Stimulated activated CD4-positive, alpha-beta T cell treated with anti-CD3 and anti-CD28 coated beads, TNF-alpha, amount 100 ng/mL, for 24 hours (primary cell): ENCODE data around the gene PPP1R37.
"Not testable (repeated sequence)": the region's sequence is repeated elsewhere in the genome, so short reads cannot be mapped to it uniquely, and the experiment has no call there.

Source experiments
- DNase-seq, 3 experiments: peaks; one replicate each; pipeline ENCODE4 v3.0.0-alpha.2; 2020; ENCODE audit warnings: low read depth in 3 of 3

The PPP1R37 gene

DNA sequence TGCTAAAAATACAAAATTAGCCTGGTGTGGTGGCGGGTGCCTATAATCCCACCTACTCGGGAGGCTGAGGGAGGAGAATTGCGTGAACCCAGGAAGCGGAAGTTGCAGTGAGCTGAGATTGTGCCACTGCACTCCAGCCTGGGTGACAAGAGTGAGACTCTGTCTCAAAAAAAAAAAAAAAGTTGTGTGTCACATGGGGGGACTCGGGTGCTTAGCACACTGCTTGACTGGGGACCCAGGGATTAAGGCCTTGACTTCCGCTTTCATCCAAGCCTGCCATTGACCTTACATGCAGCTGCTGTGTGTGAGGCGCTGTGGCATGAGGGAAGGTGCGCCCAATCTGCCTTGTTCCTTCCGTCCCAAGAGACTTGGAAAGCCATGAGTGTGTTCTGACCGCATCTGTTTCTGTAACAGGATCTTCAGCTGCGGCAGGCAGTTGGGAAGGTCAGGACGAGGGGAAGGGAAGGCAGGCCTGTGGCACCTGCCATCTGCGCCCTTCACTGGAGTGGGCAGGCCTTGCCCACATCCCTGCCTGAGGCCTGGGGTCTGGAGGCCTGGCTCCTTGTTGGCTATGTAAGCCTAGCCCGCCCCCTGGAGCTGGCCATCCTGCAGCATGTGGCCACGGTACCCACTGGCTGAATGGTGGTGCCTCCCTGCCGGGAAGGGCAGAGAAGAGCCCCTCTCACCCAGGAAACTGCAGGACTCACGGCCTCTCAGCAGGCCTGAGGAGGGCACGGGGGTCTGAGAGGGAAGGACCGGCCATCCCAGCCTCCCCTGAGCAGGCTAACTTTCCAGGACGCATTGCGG is 23.0 kb downstream of the PPP1R37 start:
- DNase-seq: no peak

DNA sequence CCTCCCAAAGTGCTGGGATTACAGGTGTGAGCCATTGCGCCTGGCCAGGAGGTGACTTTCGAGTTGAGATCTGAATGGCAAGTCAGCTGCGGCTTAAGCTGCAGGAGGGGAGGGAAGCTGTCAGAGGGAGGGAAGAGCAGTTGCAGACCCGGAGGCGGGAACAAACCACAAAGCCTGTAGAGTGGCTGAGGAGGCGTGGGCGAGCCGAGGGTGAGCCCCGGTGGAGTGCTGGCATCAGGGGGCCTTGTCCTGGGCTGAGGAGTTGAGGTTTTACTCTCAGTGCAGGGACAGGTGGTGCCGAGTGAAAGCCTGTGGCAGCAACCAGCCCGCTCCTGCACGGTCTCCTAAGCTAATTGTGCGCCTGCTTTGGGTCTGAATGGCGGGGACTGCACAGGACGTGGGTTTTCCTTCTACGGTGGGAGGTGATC is 24.2 kb downstream of the PPP1R37 start:
- peak; percentile 38 to 72 (median 41) for DNase-seq

DNA sequence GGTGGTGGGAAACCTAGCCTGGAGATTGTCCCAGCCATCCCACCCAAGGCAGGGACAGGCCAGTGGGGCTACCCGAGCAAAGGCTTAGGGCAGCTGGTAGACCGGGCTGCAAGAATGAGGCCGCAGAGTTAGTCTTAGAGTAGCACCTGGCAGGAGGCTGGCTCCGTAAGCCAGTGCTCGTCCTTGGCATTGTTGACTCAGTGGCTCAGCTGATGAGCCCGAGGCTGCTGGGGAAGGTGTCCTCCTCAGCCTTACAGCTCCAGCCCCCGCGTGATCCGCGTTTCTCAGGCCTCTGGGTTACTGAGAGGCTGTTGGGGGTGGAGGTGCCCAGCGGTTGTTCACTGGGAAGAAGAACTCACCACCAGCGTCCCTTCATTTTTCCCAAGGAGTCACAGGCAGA is 24.7 kb downstream of the PPP1R37 start:
- DNase-seq: no peak

DNA sequence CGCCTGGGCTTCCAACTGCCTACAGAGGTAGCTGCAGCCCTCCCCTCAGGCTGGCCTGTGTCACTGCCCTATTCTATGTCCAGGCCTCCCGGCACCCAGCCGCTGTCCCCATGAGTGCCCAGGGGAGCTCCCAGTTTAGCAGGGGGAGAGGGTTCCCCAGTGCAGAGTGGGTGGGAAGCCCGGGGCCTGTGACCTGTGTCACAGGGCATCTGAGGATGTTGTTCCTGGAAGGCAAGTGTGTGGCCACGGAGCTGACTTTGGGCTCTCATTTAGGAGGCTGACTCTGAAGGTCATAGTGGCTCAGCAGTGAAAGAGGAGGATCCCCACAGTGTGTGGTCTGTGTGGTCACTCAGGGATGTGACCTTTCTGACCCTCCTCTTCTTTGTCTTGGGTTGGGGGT is 25.1 kb downstream of the PPP1R37 start:
- no peak for DNase-seq

DNA sequence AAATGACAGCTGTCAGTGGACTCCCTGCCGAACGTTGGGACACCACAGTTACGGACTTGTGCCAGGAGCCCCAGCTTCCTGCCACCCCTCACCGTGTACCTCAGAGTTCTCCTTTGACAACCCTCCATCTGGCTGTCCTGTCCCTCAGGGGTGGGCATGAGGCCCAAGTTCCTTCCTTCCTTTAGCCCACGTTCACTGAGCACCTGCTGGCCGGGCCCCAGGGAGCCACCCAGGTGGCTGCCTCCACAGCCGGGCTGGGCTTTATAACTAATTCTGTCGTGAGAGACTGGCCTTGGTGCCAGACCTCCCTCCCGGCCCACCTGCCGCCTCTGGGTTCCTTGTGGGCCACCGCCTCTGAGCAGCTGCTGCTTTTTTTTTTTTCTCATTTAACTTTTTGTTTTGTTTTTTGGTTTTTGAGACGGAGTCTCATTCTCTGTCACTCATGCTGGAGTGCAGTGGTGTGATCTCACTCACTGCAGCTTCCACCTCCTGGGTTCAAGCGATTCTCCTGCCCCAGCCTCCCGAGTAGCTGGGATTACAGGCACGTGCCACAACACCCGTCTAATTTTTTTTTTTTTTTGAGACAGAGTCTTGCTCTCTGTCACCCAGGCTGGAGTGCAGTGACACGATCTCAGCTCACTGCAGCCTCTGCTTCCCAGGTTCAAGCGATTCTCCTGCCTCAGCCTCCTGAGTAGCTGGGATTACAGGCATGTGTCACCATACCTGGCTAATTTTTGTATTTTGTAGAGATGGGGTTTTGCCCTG is 25.8 kb downstream of the PPP1R37 start:
- not testable (repeated sequence) for DNase-seq

DNA sequence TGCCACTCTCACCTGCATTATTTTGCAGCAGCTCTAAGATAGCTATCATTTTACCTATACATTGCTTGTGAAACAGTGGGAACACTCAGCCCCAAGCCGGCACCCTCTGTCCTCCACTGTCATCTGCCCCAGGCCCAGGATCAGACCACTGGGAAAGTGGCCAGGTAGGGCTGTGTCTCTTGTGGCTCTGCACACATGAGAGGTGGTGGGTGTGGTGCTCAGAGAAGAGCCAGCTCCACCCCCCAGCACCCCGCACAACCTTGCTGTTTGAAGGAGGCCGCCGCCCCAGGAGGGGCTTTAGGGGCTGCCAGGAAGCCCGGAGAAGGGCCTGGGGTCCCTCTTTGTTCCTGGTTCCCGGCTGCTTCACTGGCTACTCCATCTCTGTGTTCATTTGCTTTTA is 26.6 kb downstream of the PPP1R37 start:
- no peak for DNase-seq

- DNase-seq: no peak
Measured at GRCh38 chr19:45121827-45122345, 28.9 kb downstream of the PPP1R37 start.

- DNase-seq: no peak
Measured at GRCh38 chr19:45122832-45123231, 29.9 kb downstream of the PPP1R37 start.

DNA sequence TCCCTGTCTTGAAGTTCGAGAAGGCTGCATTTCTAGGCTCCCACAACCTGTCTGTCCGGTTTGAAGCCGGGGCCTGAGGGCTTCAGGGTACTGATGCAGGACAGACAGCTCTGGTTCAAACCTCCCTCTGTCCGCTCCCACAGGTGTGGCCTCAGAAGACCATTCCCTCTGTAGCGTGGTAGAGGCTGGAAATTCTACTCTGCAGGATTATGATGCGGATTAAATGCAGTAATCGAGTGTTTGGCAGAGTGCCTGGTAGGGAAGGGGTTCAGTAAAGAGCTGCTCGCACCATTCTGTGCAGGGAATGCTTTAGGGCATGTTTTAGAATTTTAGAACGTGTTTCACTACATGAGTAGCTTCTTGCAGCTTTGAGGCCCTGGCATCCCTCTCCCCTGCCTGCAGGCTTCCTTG is 30.5 kb downstream of the PPP1R37 start:
- DNase-seq: no peak

DNA sequence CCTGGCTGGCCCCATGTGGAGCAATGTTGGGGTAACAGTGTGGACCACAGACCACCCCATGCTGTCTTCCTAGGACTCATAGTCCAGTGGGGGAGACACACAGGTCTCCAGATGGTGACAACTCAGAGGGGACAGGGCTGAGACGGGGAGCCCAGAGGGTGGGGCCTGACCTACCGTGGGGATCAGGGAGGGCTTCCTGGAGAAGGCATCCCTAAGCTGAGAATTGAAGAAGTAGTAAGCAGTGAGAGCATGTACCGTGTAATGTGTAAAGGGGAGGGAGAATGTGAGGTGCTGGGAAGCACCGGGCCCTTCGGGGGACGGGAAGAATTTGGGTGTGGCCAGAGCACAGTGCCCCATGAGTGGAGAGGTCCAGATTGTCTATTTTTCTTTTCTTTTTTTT is 31.0 kb downstream of the PPP1R37 start:
- DNase-seq: no peak

DNA sequence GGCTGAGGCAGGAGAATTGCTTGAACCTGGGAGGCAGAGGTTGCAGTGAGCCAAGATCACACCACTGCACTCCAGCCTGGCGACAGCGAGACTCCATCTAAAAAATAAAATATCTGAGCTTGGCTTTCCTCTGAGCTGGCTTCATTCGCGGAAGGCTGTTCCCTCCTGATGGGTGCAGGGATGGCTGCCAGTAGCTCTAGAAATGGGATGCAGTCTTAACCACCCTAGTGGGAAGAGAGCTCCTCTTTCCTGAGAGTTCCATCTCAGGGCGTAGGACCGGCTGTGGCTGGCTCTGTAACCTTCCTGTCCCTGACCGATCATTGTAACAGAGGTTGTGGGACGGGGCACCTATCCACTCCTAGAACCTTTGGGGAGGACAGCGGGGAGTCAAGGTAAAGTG is 32.4 kb downstream of the PPP1R37 start:
- DNase-seq: no peak

DNA sequence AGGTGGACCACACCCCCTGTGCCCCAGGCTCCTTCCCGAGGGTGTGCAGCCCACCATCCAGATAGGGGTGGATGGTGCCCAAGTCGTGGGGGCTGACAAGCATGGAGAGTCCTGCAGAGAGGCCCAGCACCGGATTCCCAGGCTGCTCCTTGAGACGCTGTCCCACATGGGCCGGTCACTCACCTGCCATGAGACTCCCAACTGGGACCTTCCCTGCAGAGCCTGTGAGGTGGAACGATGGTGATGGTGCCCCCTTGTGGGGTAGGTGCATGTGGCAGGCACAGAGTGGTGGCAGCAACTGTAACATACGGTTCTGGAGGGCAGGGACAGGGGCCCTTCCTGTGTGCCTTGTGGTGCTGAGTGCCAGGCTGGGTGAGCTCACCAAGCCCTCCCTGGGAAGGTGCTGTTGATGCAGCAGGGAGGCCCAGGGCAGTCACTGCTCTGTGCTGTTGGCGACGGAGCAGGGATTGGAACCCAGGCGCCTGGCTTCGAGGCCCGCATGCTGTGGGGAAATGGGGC is 33.1 kb downstream of the PPP1R37 start:
- peak; percentile 34 to 71 (median 46) for DNase-seq

DNA sequence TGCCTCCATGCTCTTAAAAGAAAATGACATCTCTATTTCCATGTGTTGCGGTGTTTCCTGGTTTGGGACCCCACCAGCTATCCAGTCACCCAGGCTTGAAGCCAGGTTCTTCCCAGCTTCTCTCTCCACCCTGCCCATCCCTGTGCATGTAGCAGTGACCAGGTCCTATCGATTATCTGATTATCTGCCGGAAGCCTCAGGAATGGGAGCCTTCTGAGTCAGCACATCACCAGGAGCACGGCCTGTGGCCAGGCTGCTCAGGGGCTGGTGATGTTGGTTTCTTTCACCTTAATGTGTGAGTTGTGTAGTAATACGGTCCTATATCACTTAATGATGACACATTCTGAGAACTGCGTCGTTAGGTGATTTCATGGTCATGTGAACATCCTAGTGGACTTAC is 33.7 kb downstream of the PPP1R37 start:
- no peak for DNase-seq

GRCh38 chr19:45128146-45128545 is 35.2 kb downstream of the PPP1R37 start:
- no peak for DNase-seq

DNA sequence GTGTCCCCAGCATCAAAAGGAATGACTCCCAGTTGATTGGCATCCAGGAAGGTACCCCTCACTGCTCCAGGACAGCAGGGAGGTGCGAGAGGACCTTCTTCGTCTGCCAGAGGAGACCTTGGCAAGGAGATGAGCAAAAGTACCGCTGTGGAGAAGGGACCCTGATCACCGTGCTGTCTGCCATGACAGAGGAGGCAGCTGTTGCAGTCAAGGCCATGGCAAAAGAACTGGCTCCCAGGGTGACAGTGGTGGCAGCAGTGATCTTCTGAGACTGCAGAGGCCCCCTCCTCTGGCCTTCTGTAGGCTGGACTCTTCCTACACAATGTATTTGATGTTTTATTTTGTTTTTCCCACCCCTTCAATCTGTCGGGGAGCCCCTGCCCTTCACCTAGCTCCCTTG is 35.8 kb downstream of the PPP1R37 start:
- DNase-seq: no peak

DNA sequence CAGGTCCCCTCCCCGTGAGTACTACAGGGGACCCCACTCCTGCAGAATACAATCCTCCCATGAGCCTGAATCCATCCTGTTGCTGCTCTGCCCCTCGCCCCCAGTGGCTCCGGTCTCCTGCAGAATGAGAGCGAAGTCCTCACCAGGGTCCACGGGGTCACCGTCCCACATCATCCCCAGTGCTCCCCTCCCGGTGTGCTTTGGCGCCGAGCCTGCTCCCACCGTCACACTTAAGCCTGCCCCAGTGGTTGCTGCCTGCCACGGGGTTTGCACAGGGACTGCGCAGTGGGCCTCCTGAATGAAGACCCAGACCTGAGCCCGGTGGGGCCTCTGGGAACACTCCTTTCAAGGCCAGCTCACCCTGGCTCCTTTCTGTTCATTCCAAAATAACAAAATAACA is 37.3 kb downstream of the PPP1R37 start:
- DNase-seq: no peak

- DNase-seq: no peak
Measured at GRCh38 chr19:45130888-45131615, 38.1 kb downstream of the PPP1R37 start.

DNA sequence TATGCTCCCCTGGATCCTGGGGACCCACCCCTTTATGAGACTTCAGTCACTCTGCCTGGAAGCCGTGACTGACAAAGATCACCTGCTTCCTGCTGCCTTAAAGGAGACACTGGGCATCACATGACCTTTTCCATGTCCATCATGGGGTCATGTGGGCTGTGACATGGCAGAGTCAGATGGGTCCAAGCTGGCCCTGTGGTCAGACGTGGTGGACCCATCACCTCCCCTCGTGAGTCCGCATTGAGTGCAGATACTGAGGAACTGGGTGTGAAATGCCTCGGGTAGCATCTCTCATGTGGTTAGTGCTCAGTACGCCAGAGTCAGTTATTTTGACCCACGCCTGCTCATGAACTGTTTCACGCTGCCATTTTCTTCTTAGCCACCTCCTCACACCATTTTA is 40.7 kb downstream of the PPP1R37 start:
- DNase-seq: no peak

DNA sequence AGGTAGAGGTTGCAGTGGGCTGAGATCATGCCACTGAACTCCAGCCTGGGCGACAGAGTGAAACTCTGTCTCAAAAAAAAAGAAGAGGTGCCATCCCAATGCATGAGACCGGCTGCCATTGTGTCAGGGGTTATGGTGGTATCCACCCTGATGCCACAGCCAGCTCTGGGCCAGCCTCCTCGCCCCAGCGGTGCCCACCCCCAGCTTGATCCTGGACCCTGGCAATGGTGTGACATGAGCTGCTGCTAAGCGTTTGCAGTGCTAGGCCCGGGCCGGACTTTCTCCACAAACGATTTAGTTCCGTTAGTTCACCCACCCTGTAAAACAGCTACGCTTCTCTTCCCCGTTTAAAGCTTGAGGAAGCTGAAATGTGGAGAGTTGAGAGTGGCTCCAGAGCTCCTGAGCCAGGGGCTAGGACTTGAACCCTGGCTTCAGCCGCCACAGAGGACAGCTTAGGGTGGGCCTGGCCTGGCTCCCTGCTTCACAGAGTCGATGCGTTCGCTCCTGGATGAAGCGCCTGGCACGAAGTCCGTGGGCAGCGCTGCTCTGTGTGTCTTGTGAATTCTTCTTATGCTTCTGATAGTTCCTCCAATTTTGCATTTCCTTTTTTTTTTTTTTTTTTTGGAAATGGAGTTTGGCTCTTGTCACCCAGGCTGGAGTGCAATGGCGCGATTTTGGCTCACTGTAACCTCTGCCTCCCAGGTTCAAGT is 42.4 kb downstream of the PPP1R37 start:
- no peak for DNase-seq

DNA sequence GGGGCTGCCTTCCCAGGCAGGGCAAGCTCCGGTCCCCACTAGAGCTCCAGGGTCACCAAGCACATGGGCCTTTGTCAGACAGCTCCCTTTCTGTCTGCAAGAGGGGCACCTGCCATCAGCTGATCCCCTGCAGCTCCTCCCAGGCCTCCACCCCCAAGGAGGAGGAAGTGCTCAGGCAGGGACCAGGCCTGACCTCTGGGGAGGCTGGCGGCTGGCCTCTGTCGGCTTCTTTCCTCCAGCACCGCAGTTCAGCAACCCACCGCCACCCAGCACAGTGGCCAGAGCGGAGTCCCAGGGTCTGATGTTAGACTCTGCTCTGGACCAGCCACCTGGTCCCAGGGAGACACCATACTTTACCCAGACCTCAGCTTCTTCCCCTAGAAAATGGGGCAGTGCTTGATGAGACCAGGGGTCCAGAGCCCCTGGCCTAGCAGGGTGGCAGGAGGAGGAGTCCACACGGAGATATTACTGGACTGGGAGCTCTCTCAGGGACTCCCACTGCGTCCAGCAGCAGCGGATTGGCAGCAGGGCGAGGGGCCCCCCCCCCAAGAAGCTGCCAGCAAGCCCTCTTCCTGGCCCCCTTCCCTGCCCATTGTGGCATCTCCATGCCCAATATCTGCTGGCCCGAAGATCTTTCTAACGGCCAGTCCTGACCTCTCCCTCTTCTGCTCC is 43.7 kb downstream of the PPP1R37 start:
- DNase-seq: no peak
